Natural killer cell (primary cell): ENCODE measurements around the gene TPST2. TPM values are rescaled to one million over a fixed set of nuclear protein-coding genes. Genes with fewer than 3 reads are reported as not detected.
A peak's percentile ranks its signal among the peaks of the same experiment; 100 is the strongest.

ENCODE experiments used
- ATAC-seq, 3 donors: fragments of 150-1000 bp in 2 of 3; fragments of 200-7000 bp in 1 of 3; cut with Tn5 transposase; 1 replicate in 1 of 3; 2 replicates in 2 of 3; pipeline ENCODE4 v1.10.0; 2021; ENCODE audit warnings: mild to moderate bottlenecking in 2 of 3, moderate library complexity in 2 of 3
- DNase-seq, 2 donors: peaks; one replicate each; pipeline versions ENCODE4 v3.0.0 to v3.0.0-alpha.2; 2013 to 2021; ENCODE audit warnings: mixed read lengths in 1 of 2
- H3K27ac ChIP-seq: one replicate; pipeline ENCODE4 v1.5.1; 2013; ENCODE audit warnings: mild to moderate bottlenecking, low read length
- H3K27me3 ChIP-seq: one replicate; pipeline ENCODE4 v1.6.1; 2013; ENCODE audit warnings: low read length; ENCODE audit not compliant: control insufficient read depth, insufficient read depth
- H3K36me3 ChIP-seq: one replicate; pipeline ENCODE4 v1.6.1; 2013; ENCODE audit warnings: low read length; ENCODE audit not compliant: control insufficient read depth, insufficient read depth
- H3K4me1 ChIP-seq: one replicate; pipeline ENCODE4 v1.6.1; 2013; ENCODE audit warnings: low read length; ENCODE audit not compliant: control insufficient read depth, insufficient read depth
- H3K4me3 ChIP-seq: one replicate; pipeline ENCODE4 v1.5.1; 2013; ENCODE audit warnings: low read length
- H3K9me3 ChIP-seq: one replicate; pipeline ENCODE4 v1.6.1; 2013; ENCODE audit warnings: low read length; ENCODE audit not compliant: control insufficient read depth, insufficient read depth
- H3K27ac Mint-ChIP-seq, 2 donors: one replicate each; pipeline ENCODE4 v1.8.0; 2022; ENCODE audit warnings: mild to moderate bottlenecking in 2 of 2, mixed read lengths in 2 of 2, moderate library complexity in 1 of 2
- H3K27me3 Mint-ChIP-seq, 2 donors: one replicate each; pipeline ENCODE4 v1.8.0; 2022; ENCODE audit warnings: low read depth in 2 of 2, mixed read lengths in 2 of 2
- H3K36me3 Mint-ChIP-seq: one replicate; pipeline ENCODE4 v1.8.0; 2022; ENCODE audit warnings: mixed read lengths
- H3K4me1 Mint-ChIP-seq, 2 donors: one replicate each; pipeline ENCODE4 v1.8.0; 2022; ENCODE audit warnings: mixed read lengths in 2 of 2
- H3K4me3 Mint-ChIP-seq: one replicate; pipeline ENCODE4 v1.8.0; 2022; ENCODE audit warnings: mild to moderate bottlenecking, moderate library complexity, mixed read lengths
- H3K9me3 Mint-ChIP-seq, 2 donors: one replicate each; pipeline ENCODE4 v1.8.0; 2022; ENCODE audit warnings: mixed read lengths in 2 of 2
- CTCF ChIP-seq: fragments of 200-600 bp; IDR thresholded peaks from one replicate; pipeline ENCODE4 v1.8.0; 2022; ENCODE audit warnings: antibody characterized with exemption
- WGBS: methylation state at CpG from one replicate; pipeline ENCODE4 v1.1.7; 2013; ENCODE audit warnings: missing lambda C conversion rate; ENCODE audit not compliant: insufficient coverage; 5-methylcytosine and 5-hydroxymethylcytosine counted together
- intact Hi-C: fragments of 100-400 bp; cut with micrococcal nuclease; formaldehyde crosslinking; loops from one replicate; pipeline ENCODE4 v1.14.2; 2022
- total RNA-seq, 4 donors: library from RNA; stranded (reverse); fragments of 120-200 nt in 1 of 4; gene quantifications; one replicate each; pipeline versions ENCODE4 v1.2.3 to v1.2.4, GENCODE V29; 2013 to 2022

Gene TPST2
- total RNA-seq, 3 donors from 2014 or later (not counting 1 experiment from before 2014, with no cell fraction given), result 145 to 206 (median 155) TPM

- no peak overlapping the region for H3K27ac ChIP-seq
- Mint-ChIP-seq H3K9me3 (no peaks in the 10 kb centered on the region), H3K4me1 (peaks cover 24 to 26% of the 10 kb centered on the region in 2 donors), H3K27me3 (no peaks in the 10 kb centered on the region), H3K36me3 (no peaks in the 10 kb centered on the region), H3K27ac (peak overlapping the region; percentile 62 to 99), H3K4me3 (peak overlapping the region; percentile 39)
- DNase-seq (no peak), ATAC-seq (no peak)
- H3K4me1 ChIP-seq, result peaks cover 18% of the 10 kb centered on the region
- H3K36me3 ChIP-seq, result peaks cover 8% of the 10 kb centered on the region
- TF ChIP-seq CTCF, result no peak
- H3K4me3 ChIP-seq, result no peak overlapping the region
- H3K27me3 ChIP-seq, result no peaks in the 10 kb centered on the region
- intact Hi-C loops, result no loop called here
- H3K9me3 ChIP-seq, result no peaks in the 10 kb centered on the region
- WGBS, result 94% methylated on average over 10 of the region's 12 CpGs
Observed at GRCh38 chr22:26514419-26515161, 75.3 kb downstream of the TPST2 start.

GRCh38 chr22:26513838-26514237 lies 76.1 kb downstream of the TPST2 start:
- Histone ChIP-seq H3K27ac (no peak overlapping the region), H3K4me1 (peaks cover 18% of the 10 kb centered on the region), H3K9me3 (no peaks in the 10 kb centered on the region), H3K27me3 (no peaks in the 10 kb centered on the region), H3K36me3 (peaks cover 15% of the 10 kb centered on the region), H3K4me3 (no peak overlapping the region)
- Mint-ChIP-seq H3K27me3 (no peaks in the 10 kb centered on the region), H3K9me3 (no peaks in the 10 kb centered on the region), H3K4me3 (no peak overlapping the region), H3K4me1 (peaks cover 24 to 32% of the 10 kb centered on the region in 2 donors), H3K27ac (peak overlapping the region in 1 of 2 donors; percentile 99), H3K36me3 (no peaks in the 10 kb centered on the region)
- intact Hi-C loops, result no loop called here
- ATAC-seq (no peak), DNase-seq (no peak)
- 100% methylated on average over 1 of the region's 1 CpG for WGBS
- TF ChIP-seq CTCF, result no peak

- Mint-ChIP-seq H3K36me3 (no peaks in the 10 kb centered on the region), H3K4me3 (peak within 1 kb of the TSS; percentile 99), H3K27ac (peak within 1 kb of the TSS; percentile 98 to 99), H3K9me3 (no peaks in the 10 kb centered on the region), H3K27me3 (no peaks in the 10 kb centered on the region), H3K4me1 (peaks cover 24 to 32% of the 10 kb centered on the region in 2 donors)
- Histone ChIP-seq H3K36me3 (peaks cover 25% of the 10 kb centered on the region), H3K27ac (peak within 1 kb of the TSS; percentile 69), H3K9me3 (no peaks in the 10 kb centered on the region), H3K4me3 (peak within 1 kb of the TSS; percentile 72), H3K27me3 (no peaks in the 10 kb centered on the region), H3K4me1 (peaks cover 18% of the 10 kb centered on the region)
- TF ChIP-seq CTCF, result no peak
- intact Hi-C loops, result loop anchor here (1.0 kb wide), 1 partner anchor 29 kb away; the partner anchor contains the start of genes HPS4 and SRRD
- peak; percentile 92 to 99 (median 96) for ATAC-seq
- peak; percentile 91 to 93 for DNase-seq
- WGBS, result under 1% methylated on average over 40 of the region's 40 CpGs
Observed at GRCh38 chr22:26512149-26512793, 77.7 kb downstream of the TPST2 start, which contains the start of gene TFIP11. TSS of gene TFIP11 (minus strand) at chr22:26512473. CDS start at chr22:26510272, 2,201 bp downstream.
